ENCODE measurements around the gene FYB1. TPM values are rescaled to one million over a fixed set of nuclear protein-coding genes. Genes with fewer than 3 reads are reported as not detected.

The FYB1 gene
- total and polyA plus RNA-seq, 2 donors (not counting 1 experiment from before 2014, with no cell fraction given): 1.3 to 1.4 TPM

DNA sequence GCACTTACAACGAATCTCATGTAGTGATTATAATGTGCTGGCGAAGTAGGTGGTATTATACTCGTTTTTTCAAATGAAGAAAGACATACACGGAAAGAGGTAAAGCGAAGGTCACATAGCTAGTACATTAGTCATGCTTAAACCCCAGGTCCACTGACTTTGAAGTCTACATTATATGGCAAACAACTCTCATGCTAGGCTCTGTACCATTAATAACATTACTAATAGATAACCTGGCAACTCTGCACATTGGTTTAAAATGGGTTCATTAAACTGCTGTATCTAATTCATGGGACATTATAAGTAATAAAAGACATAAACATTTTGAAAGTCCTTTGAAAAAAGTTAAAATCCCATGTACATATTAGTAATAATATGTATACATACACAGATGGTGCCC, 21.2 kb downstream of the FYB1 start:
- H3K4me1 Mint-ChIP-seq: peaks cover 12% of the 10 kb centered on the region
- no peak for DNase-seq
- peaks cover 16% of the 10 kb centered on the region for H3K27me3 Mint-ChIP-seq
- TF ChIP-seq EZH2 (IDR thresholded peaks at IDR 0.05; ENCODE audit: borderline replicate concordance, insufficient read depth, low read depth, low read length, poor library complexity, severe bottlenecking): no peak
- TF ChIP-seq, protein P1, sequence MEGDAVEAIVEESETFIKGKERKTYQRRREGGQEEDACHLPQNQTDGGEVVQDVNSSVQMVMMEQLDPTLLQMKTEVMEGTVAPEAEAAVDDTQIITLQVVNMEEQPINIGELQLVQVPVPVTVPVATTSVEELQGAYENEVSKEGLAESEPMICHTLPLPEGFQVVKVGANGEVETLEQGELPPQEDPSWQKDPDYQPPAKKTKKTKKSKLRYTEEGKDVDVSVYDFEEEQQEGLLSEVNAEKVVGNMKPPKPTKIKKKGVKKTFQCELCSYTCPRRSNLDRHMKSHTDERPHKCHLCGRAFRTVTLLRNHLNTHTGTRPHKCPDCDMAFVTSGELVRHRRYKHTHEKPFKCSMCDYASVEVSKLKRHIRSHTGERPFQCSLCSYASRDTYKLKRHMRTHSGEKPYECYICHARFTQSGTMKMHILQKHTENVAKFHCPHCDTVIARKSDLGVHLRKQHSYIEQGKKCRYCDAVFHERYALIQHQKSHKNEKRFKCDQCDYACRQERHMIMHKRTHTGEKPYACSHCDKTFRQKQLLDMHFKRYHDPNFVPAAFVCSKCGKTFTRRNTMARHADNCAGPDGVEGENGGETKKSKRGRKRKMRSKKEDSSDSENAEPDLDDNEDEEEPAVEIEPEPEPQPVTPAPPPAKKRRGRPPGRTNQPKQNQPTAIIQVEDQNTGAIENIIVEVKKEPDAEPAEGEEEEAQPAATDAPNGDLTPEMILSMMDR (IDR thresholded peaks at IDR 0.05): no peak
- Histone ChIP-seq H3K9ac (ENCODE audit: low read length) (no peak overlapping the region), H3K9me3 (ENCODE audit: control extremely low read depth in 1 of 3, control insufficient read depth in 2 of 3, insufficient read depth in 1 of 3, low read length in 2 of 3) (no peaks in the 10 kb centered on the region), H2AFZ (ENCODE audit: insufficient read depth, low read depth, low read length, poor library complexity, severe bottlenecking) (no peak overlapping the region), H3K27ac (ENCODE audit: low read length in 2 of 2) (no peak overlapping the region), H3K36me3 (replicated peaks in 1 of 2; ENCODE audit: control extremely low read depth in 1 of 2, control insufficient read depth in 1 of 2, extremely low read depth in 1 of 2, insufficient read depth in 2 of 2, low read length in 1 of 2) (no peaks in the 10 kb centered on the region), H4K20me1 (ENCODE audit: control insufficient read depth, insufficient read depth, low read length, poor library complexity, severe bottlenecking) (no peaks in the 10 kb centered on the region), H3K27me3 (replicated peaks in 1 of 4; ENCODE audit: control extremely low read depth in 1 of 4, control insufficient read depth in 3 of 4, insufficient read depth in 4 of 4, low read length in 3 of 4) (no peaks in the 10 kb centered on the region), H3K4me3 (ENCODE audit: control extremely low read depth in 1 of 5, extremely low read depth in 1 of 5, insufficient read depth in 1 of 5, low read depth in 2 of 5, low read length in 4 of 5) (no peak overlapping the region), H3K79me2 (ENCODE audit: control insufficient read depth, insufficient read depth, low read length) (no peaks in the 10 kb centered on the region), H3K4me2 (replicated peaks; ENCODE audit: low read depth, low read length, poor library complexity, severe bottlenecking) (no peak overlapping the region), H3K4me1 (ENCODE audit: control insufficient read depth in 2 of 2, insufficient read depth in 2 of 2, low read length in 2 of 2) (peaks cover 4 to 5% of the 10 kb centered on the region in 2 donors)
- H3K4me3 Mint-ChIP-seq: no peak overlapping the region
- no peaks in the 10 kb centered on the region for H3K9me3 Mint-ChIP-seq (ENCODE audit: insufficient read depth)
- no peak for ATAC-seq (ENCODE audit: low read depth)
- H3K27ac Mint-ChIP-seq: no peak overlapping the region
- WGBS (ENCODE audit: insufficient coverage): no CpG with 5 or more reads among the region's 5 CpGs
- ChIA-PET CTCF (no interaction called here), POLR2A (no interaction called here)
- intact Hi-C loops (cut with micrococcal nuclease): no loop called here

DNA sequence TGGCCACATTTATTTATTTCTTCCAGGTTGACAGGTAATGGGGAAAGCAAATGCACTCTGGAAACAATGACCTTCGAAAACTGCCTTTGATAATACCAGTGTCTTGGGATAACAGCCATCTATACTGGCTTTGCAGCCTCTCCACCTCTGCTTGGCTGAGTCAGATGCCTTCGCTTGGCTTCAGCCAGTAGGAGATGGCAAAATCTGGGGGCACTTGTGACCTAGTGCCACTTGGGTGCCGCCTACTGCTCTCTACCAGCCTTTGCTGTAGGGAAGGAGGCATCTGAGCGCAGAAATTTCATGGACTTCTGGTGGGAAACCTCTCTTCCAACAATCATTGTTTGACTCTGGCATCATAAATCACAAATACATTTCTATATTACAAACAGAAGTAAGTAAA, 21.8 kb downstream of the FYB1 start:
- no peaks in the 10 kb centered on the region for H3K79me2 ChIP-seq (ENCODE audit: control insufficient read depth, insufficient read depth, low read length)
- H4K20me1 ChIP-seq (ENCODE audit: control insufficient read depth, insufficient read depth, low read length, poor library complexity, severe bottlenecking): no peaks in the 10 kb centered on the region
- Mint-ChIP-seq H3K27ac (no peak overlapping the region), H3K27me3 (peaks cover 16% of the 10 kb centered on the region), H3K9me3 (ENCODE audit: insufficient read depth) (no peaks in the 10 kb centered on the region), H3K4me3 (no peak overlapping the region), H3K4me1 (peaks cover 7% of the 10 kb centered on the region)
- no peak overlapping the region for H3K4me2 ChIP-seq (replicated peaks; ENCODE audit: low read depth, low read length, poor library complexity, severe bottlenecking)
- H3K9me3 ChIP-seq (ENCODE audit: control extremely low read depth in 1 of 3, control insufficient read depth in 2 of 3, insufficient read depth in 1 of 3, low read length in 2 of 3): no peaks in the 10 kb centered on the region
- POLR2A ChIA-PET: no interaction called here
- H3K27me3 ChIP-seq (replicated peaks in 1 of 4; ENCODE audit: control extremely low read depth in 1 of 4, control insufficient read depth in 3 of 4, insufficient read depth in 4 of 4, low read length in 3 of 4): no peaks in the 10 kb centered on the region
- TF ChIP-seq EZH2 (IDR thresholded peaks at IDR 0.05; ENCODE audit: borderline replicate concordance, insufficient read depth, low read depth, low read length, poor library complexity, severe bottlenecking): no peak
- TF ChIP-seq, protein P1 (IDR thresholded peaks at IDR 0.05): no peak
- no peak overlapping the region for H3K27ac ChIP-seq (ENCODE audit: low read length in 2 of 2)
- no peaks in the 10 kb centered on the region for H3K36me3 ChIP-seq (replicated peaks in 1 of 2; ENCODE audit: control extremely low read depth in 1 of 2, control insufficient read depth in 1 of 2, extremely low read depth in 1 of 2, insufficient read depth in 2 of 2, low read length in 1 of 2)
- no peak for ATAC-seq (ENCODE audit: low read depth)
- no peak overlapping the region for H3K9ac ChIP-seq (ENCODE audit: low read length)
- CTCF ChIA-PET: no interaction called here
- intact Hi-C loops (cut with micrococcal nuclease): no loop called here
- DNase-seq: no peak
- H2AFZ ChIP-seq (ENCODE audit: insufficient read depth, low read depth, low read length, poor library complexity, severe bottlenecking): no peak overlapping the region
- peaks cover under 1 to 4% of the 10 kb centered on the region in 2 donors for H3K4me1 ChIP-seq (ENCODE audit: control insufficient read depth in 2 of 2, insufficient read depth in 2 of 2, low read length in 2 of 2)
- WGBS (ENCODE audit: insufficient coverage): 67% methylated on average over 1 of the region's 4 CpGs
- H3K4me3 ChIP-seq (ENCODE audit: control extremely low read depth in 1 of 5, extremely low read depth in 1 of 5, insufficient read depth in 1 of 5, low read depth in 2 of 5, low read length in 4 of 5): no peak overlapping the region

Data from B cell (primary cell).